Measurements from ENCODE around the gene MTOR.
"Not testable (repeated sequence)": the region's sequence is repeated elsewhere in the genome, so short reads cannot be mapped to it uniquely, and the experiment has no call there.

- TF ChIP-seq POLR2AphosphoS5 (IDR thresholded peaks at IDR 0.05; ENCODE audit: low read depth, low read length); RFX5 (IDR thresholded peaks at IDR 0.05; ENCODE audit: low read length); CTCF (IDR thresholded peaks at IDR 0.05); NRF1 (IDR thresholded peaks at IDR 0.05; ENCODE audit: low read depth, low read length); MXI1 (IDR thresholded peaks at IDR 0.05; ENCODE audit: low read depth, low read length): not testable (repeated sequence)
These were observed 161.5 kb downstream of the MTOR start for GRCh38 chr1:11100806-11101205.
